Epithelial cell of proximal tubule (primary cell): ENCODE results near the gene LRRC8A. TPM values are rescaled to one million over a fixed set of nuclear protein-coding genes. Genes with fewer than 3 reads are reported as not detected.
A peak's percentile ranks its signal among the peaks of the same experiment; 100 is the strongest.

ENCODE experiments used
- DNase-seq: peaks from one replicate; pipeline ENCODE4 v3.0.0-alpha.2; 2011; ENCODE audit warnings: low read depth
- H3K4me3 ChIP-seq: 2 replicates; pipeline ENCODE4 v1.5.1; 2011; ENCODE audit warnings: low read depth, mild to moderate bottlenecking, low read length
- CTCF ChIP-seq: conservative IDR thresholded peaks from 2 replicates; pipeline ENCODE4 v1.5.1; 2012; ENCODE audit warnings: low read depth, mild to moderate bottlenecking, low read length
- total RNA-seq: library from RNA; depleted of rRNA; stranded (reverse); fragments of >200 nt; gene quantifications from 2 replicates; pipeline ENCODE4 v1.2.3, GENCODE V29; 2015

Gene LRRC8A
- total RNA-seq, 1 donor from 2014 or later, result 104 TPM

- TF ChIP-seq CTCF, result no peak
- no peak for DNase-seq
- H3K4me3 ChIP-seq, result no peak overlapping the region
Observed at GRCh38 chr9:128887914-128888350, 6.0 kb downstream of the LRRC8A start.

GRCh38 chr9:128891321-128892220 lies 9.6 kb downstream of the LRRC8A start:
- H3K4me3 ChIP-seq, result no peak overlapping the region
- no peak for DNase-seq

GRCh38 chr9:128892221-128892921 lies 10.4 kb downstream of the LRRC8A start:
- DNase-seq, result no peak
- no peak for TF ChIP-seq CTCF
- H3K4me3 ChIP-seq, result peak overlapping the region; percentile 30

More at GRCh38 chr9:128891321-128892220, 9.6 kb downstream of the LRRC8A start:
- no peak for TF ChIP-seq CTCF

- H3K4me3 ChIP-seq, result no peak overlapping the region
- DNase-seq, result no peak
- no peak for TF ChIP-seq CTCF
Observed at GRCh38 chr9:128893354-128893753, 11.4 kb downstream of the LRRC8A start.

DNA sequence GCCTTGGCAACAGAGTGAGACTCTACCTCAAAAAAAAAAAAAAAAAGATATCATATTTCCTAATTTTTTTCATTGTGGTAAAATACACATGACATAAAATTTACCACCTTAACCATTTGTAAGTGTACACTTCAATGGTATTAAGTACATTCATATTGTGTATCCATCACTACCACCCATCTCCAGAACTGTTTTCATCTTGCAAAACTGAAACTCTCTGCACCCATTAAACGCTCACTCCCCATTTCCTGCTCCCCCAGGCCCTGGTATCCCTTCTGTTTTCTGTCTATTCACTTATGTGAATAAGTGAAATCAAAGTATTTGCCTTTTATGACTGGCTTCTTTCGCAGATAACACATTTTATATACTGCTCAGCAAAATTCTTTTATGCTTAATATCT lies 12.8 kb downstream of the LRRC8A start:
- no peak for DNase-seq
- no peak for TF ChIP-seq CTCF

GRCh38 chr9:128895556-128895955 lies 13.6 kb downstream of the LRRC8A start:
- no peak for TF ChIP-seq CTCF
- DNase-seq, result no peak
- no peak overlapping the region for H3K4me3 ChIP-seq

More for the DNA sequence above, 12.8 kb downstream of the LRRC8A start:
- H3K4me3 ChIP-seq, result no peak overlapping the region
